ENCODE data around the gene SKOR2. TPM values are rescaled to one million over a fixed set of nuclear protein-coding genes. Genes with fewer than 3 reads are reported as not detected.

Gene SKOR2
- total and polyA plus RNA-seq, 2 donors (not counting 1 experiment from before 2014, with no cell fraction given): not detected

DNA sequence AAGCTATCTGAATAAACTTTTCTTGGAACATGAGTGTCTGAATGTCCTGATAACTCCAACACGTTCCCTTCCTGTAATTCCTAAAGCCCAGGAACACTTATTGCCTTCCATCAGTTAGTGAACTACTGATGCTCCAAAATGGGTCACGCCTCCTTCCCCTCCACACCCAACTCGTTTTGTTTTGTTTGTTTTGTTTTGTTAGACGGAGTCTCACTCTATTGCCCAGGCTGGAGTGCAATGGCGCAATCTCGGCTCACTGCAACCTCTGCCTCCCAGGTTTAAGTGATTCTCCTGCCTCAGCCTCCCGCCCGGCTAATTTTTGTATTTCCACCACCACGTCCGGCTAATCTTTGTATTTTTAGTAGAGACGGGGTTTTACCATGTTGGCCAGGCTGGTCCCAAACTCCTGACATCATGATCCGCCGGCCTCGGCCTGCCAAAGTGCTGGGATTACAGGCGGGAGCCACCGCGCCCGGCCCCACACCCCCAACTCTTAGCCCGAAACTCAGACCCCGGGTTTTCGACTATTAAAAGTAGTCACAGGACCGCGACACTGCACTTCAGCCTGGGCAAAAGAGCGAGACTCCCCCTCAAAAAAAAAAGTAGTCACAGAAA is 76.1 kb downstream of the SKOR2 start:
- no peak for TF ChIP-seq CTCF (conservative IDR thresholded peaks at IDR 0.05 in 1 of 2, IDR thresholded peaks at IDR 0.05 in 1 of 2; ENCODE audit: low read depth in 1 of 2, low read length in 2 of 2)
- TF ChIP-seq EZH2 (IDR thresholded peaks at IDR 0.05; ENCODE audit: low read length, missing control alignments): no peak
- peak in 1 of 2 donors; percentile 5 for DNase-seq (ENCODE audit: low read depth in 2 of 2)
- peak overlapping the region; percentile 68 for H3K27ac ChIP-seq (ENCODE audit: insufficient read depth, low read length)

DNA sequence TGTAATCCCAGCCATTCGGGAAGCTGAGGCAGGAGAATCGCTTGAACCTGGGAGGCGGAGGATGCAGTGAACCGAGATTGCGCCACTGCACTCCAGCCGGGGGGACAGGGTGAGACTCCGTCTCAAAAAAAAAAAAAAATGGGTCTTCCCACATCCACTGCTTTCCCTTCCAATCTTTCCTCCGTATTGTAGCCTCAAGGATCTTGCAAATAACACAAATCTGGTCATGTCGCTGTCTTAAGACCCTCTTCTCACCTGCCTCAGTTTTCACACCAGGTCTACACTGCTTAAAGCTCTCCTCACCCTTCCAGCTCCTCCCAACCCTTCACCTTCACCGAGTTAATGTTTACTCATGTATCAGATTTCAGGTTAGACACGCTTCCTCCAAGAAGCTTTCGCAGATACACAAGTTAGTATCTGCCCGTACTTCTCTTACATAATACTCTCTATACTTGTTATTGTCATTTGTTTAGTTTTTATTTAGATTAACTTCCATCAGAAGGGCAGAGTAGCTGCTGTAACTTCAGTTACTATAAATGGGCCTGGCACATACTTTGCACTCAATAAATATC is 76.8 kb downstream of the SKOR2 start:
- Histone ChIP-seq H3K9ac (ENCODE audit: insufficient read depth, low read length) (no peak overlapping the region), H4K20me1 (ENCODE audit: control insufficient read depth, extremely low read depth, insufficient read depth, low read length) (no peaks in the 10 kb centered on the region), H3K79me2 (ENCODE audit: control insufficient read depth, insufficient read depth, low read length) (peaks cover 53% of the 10 kb centered on the region), H2AFZ (ENCODE audit: low read length) (no peak overlapping the region), H3K4me2 (ENCODE audit: extremely low read depth, insufficient read depth, low read length) (peak overlapping the region; percentile 87), H3K4me3 (replicated peaks in 1 of 4; ENCODE audit: control extremely low read depth in 1 of 4, insufficient read depth in 1 of 4, low read depth in 3 of 4, low read length in 4 of 4) (peak overlapping the region; percentile 63 to 97 (median 79)), H3K36me3 (ENCODE audit: control insufficient read depth, insufficient read depth, low read length) (no peaks in the 10 kb centered on the region), H3K27ac (ENCODE audit: insufficient read depth, low read length) (no peak overlapping the region), H3K9me3 (ENCODE audit: control insufficient read depth, insufficient read depth, low read depth, low read length) (no peaks in the 10 kb centered on the region), H3K27me3 (ENCODE audit: control insufficient read depth, insufficient read depth, low read length) (peaks cover under 1% of the 10 kb centered on the region), H3K4me1 (ENCODE audit: control insufficient read depth, extremely low read depth, insufficient read depth, low read length) (peaks cover 2% of the 10 kb centered on the region)
- DNase-seq (ENCODE audit: low read depth in 2 of 2): no peak
- TF ChIP-seq EZH2 (IDR thresholded peaks at IDR 0.05; ENCODE audit: low read length, missing control alignments) (no peak), CTCF (conservative IDR thresholded peaks at IDR 0.05 in 1 of 2, IDR thresholded peaks at IDR 0.05 in 1 of 2; ENCODE audit: low read depth in 1 of 2, low read length in 2 of 2) (no peak)

More for the DNA sequence above, 76.1 kb downstream of the SKOR2 start:
- Histone ChIP-seq H3K79me2 (ENCODE audit: control insufficient read depth, insufficient read depth, low read length) (peaks cover 47% of the 10 kb centered on the region), H2AFZ (ENCODE audit: low read length) (peak overlapping the region; percentile 33), H3K4me1 (ENCODE audit: control insufficient read depth, extremely low read depth, insufficient read depth, low read length) (peaks cover 2% of the 10 kb centered on the region), H3K4me2 (ENCODE audit: extremely low read depth, insufficient read depth, low read length) (peak overlapping the region; percentile 87), H3K36me3 (ENCODE audit: control insufficient read depth, insufficient read depth, low read length) (no peaks in the 10 kb centered on the region), H4K20me1 (ENCODE audit: control insufficient read depth, extremely low read depth, insufficient read depth, low read length) (no peaks in the 10 kb centered on the region), H3K9ac (ENCODE audit: insufficient read depth, low read length) (peak overlapping the region; percentile 77), H3K9me3 (ENCODE audit: control insufficient read depth, insufficient read depth, low read depth, low read length) (no peaks in the 10 kb centered on the region), H3K27me3 (ENCODE audit: control insufficient read depth, insufficient read depth, low read length) (peaks cover 6% of the 10 kb centered on the region), H3K4me3 (replicated peaks in 1 of 4; ENCODE audit: control extremely low read depth in 1 of 4, insufficient read depth in 1 of 4, low read depth in 3 of 4, low read length in 4 of 4) (peak overlapping the region; percentile 63 to 97 (median 79))

DNA sequence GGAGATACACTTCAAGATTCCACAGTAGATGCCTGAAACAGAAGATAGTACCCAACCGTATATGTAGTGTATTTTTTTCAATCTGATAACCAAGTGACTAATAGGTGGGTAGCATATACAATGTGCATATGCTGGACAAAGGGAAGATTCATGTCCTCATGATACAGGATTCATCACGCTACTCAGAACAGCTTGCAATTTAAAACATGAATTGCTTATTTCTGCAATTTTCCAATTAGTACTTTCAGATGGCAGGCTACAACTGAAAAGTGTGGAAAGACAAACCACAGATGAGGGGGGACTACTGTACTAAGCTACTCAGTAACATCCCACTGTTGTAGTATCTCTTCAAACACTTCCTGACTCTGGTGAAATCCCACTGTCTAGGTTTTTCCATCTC is 79.0 kb downstream of the SKOR2 start:
- no peaks in the 10 kb centered on the region for H4K20me1 ChIP-seq (ENCODE audit: control insufficient read depth, extremely low read depth, insufficient read depth, low read length)
- H3K36me3 ChIP-seq (ENCODE audit: control insufficient read depth, insufficient read depth, low read length): no peaks in the 10 kb centered on the region
- H3K4me2 ChIP-seq (ENCODE audit: extremely low read depth, insufficient read depth, low read length): no peak overlapping the region
- no peak overlapping the region for H2AFZ ChIP-seq (ENCODE audit: low read length)
- H3K79me2 ChIP-seq (ENCODE audit: control insufficient read depth, insufficient read depth, low read length): peaks cover 66% of the 10 kb centered on the region
- H3K9me3 ChIP-seq (ENCODE audit: control insufficient read depth, insufficient read depth, low read depth, low read length): no peaks in the 10 kb centered on the region
- DNase-seq (ENCODE audit: low read depth in 2 of 2): no peak
- no peak overlapping the region for H3K4me3 ChIP-seq (replicated peaks in 1 of 4; ENCODE audit: control extremely low read depth in 1 of 4, insufficient read depth in 1 of 4, low read depth in 3 of 4, low read length in 4 of 4)
- H3K9ac ChIP-seq (ENCODE audit: insufficient read depth, low read length): no peak overlapping the region
- no peak overlapping the region for H3K27ac ChIP-seq (ENCODE audit: insufficient read depth, low read length)
- TF ChIP-seq CTCF (conservative IDR thresholded peaks at IDR 0.05 in 1 of 2, IDR thresholded peaks at IDR 0.05 in 1 of 2; ENCODE audit: low read depth in 1 of 2, low read length in 2 of 2) (no peak), EZH2 (IDR thresholded peaks at IDR 0.05; ENCODE audit: low read length, missing control alignments) (no peak)
- H3K4me1 ChIP-seq (ENCODE audit: control insufficient read depth, extremely low read depth, insufficient read depth, low read length): peaks cover 2% of the 10 kb centered on the region
- H3K27me3 ChIP-seq (ENCODE audit: control insufficient read depth, insufficient read depth, low read length): no peaks in the 10 kb centered on the region

Measured in fibroblast of lung (primary cell).